OCI-LY1 (cell line): ENCODE measurements around the gene TLK2.
"Not testable (repeated sequence)": the region's sequence is repeated elsewhere in the genome, so short reads cannot be mapped to it uniquely, and the experiment has no call there.

Experiments
- H2AFZ ChIP-seq: fragments of 200-600 bp; sonication (generic), shearing (Covaris generic); 2 replicates; pipeline ENCODE4 v1.6.0; 2014; ENCODE audit warnings: antibody characterized with exemption, mild to moderate bottlenecking, low read length
- H3F3A ChIP-seq: fragments of 200-600 bp; sonication (generic), shearing (Covaris generic); 2 replicates; pipeline ENCODE4 v1.6.0; 2014; ENCODE audit warnings: mild to moderate bottlenecking, antibody characterized with exemption, low read length, moderate library complexity; ENCODE audit not compliant: insufficient read depth
- H3K27ac ChIP-seq: fragments of 200-600 bp; sonication (generic); 2 replicates; pipeline ENCODE4 v1.5.1; 2014; ENCODE audit warnings: low read length, mixed run types, mild to moderate bottlenecking, low read depth; ENCODE audit not compliant: poor library complexity, severe bottlenecking
- H3K27me3 ChIP-seq: fragments of 200-600 bp; sonication (generic); 2 replicates; pipeline ENCODE4 v1.6.0; 2014; ENCODE audit warnings: antibody characterized with exemption, mild to moderate bottlenecking, low read length, moderate library complexity; ENCODE audit not compliant: insufficient read depth
- H3K36me3 ChIP-seq: fragments of 200-600 bp; sonication (generic); 2 replicates; pipeline ENCODE4 v1.6.1; 2014; ENCODE audit warnings: mild to moderate bottlenecking, antibody characterized with exemption, low read length, moderate library complexity, mixed read lengths; ENCODE audit not compliant: insufficient read depth
- H3K4me1 ChIP-seq: fragments of 200-600 bp; sonication (generic); 2 replicates; pipeline ENCODE4 v1.5.1; 2014; ENCODE audit warnings: mild to moderate bottlenecking, low read length, moderate library complexity; ENCODE audit not compliant: insufficient read depth, severe bottlenecking
- H3K4me2 ChIP-seq: fragments of 200-600 bp; sonication (generic), shearing (Covaris generic); 2 replicates; pipeline ENCODE4 v1.6.1; 2014; ENCODE audit warnings: low read length
- H3K4me3 ChIP-seq: fragments of 200-600 bp; sonication (generic); 2 replicates; pipeline ENCODE4 v1.5.1; 2014; ENCODE audit warnings: low read length, low read depth, mild to moderate bottlenecking, mixed read lengths; ENCODE audit not compliant: poor library complexity, severe bottlenecking
- H3K79me2 ChIP-seq: fragments of 200-600 bp; shearing (Covaris generic); 2 replicates; pipeline ENCODE4 v1.6.1; 2016; ENCODE audit warnings: mixed run types, low read length, mixed read lengths; ENCODE audit not compliant: insufficient read depth
- H3K9ac ChIP-seq: fragments of 200-600 bp; sonication (generic), shearing (Covaris generic); 2 replicates; pipeline ENCODE4 v1.6.1; 2014; ENCODE audit warnings: mild to moderate bottlenecking, low read length, mixed read lengths
- H3K9me2 ChIP-seq: fragments of 200-600 bp; sonication (generic), shearing (Covaris generic); 2 replicates; pipeline ENCODE4 v1.6.1; 2014; ENCODE audit warnings: low read depth, mild to moderate bottlenecking, low read length, mixed read lengths
- H3K9me3 ChIP-seq: fragments of 200-600 bp; shearing (Covaris generic); 2 replicates; pipeline ENCODE4 v1.6.1; 2014; ENCODE audit warnings: low read length, mixed read lengths
- H4K20me1 ChIP-seq: fragments of 200-600 bp; sonication (generic), shearing (Covaris generic); 2 replicates; pipeline ENCODE4 v1.6.0; 2016; ENCODE audit warnings: mild to moderate bottlenecking, low read length; ENCODE audit not compliant: insufficient read depth
- EZH2 ChIP-seq: fragments of 200-600 bp; sonication (generic), shearing (Covaris generic); IDR thresholded peaks from 2 replicates; pipeline ENCODE4 v1.8.0; 2017; ENCODE audit warnings: borderline replicate concordance, mixed run types, mild to moderate bottlenecking, antibody characterized with exemption, low read length, moderate library complexity, mixed read lengths
- TF ChIP-seq, protein P1 (sequence below): fragments of 200-600 bp; sonication (generic), shearing (Covaris generic); IDR thresholded peaks from 2 replicates; pipeline ENCODE4 v1.5.1; 2017; ENCODE audit warnings: mild to moderate bottlenecking, antibody characterized with exemption, low read length, moderate library complexity, mixed read lengths

TLK2 gene

DNA sequence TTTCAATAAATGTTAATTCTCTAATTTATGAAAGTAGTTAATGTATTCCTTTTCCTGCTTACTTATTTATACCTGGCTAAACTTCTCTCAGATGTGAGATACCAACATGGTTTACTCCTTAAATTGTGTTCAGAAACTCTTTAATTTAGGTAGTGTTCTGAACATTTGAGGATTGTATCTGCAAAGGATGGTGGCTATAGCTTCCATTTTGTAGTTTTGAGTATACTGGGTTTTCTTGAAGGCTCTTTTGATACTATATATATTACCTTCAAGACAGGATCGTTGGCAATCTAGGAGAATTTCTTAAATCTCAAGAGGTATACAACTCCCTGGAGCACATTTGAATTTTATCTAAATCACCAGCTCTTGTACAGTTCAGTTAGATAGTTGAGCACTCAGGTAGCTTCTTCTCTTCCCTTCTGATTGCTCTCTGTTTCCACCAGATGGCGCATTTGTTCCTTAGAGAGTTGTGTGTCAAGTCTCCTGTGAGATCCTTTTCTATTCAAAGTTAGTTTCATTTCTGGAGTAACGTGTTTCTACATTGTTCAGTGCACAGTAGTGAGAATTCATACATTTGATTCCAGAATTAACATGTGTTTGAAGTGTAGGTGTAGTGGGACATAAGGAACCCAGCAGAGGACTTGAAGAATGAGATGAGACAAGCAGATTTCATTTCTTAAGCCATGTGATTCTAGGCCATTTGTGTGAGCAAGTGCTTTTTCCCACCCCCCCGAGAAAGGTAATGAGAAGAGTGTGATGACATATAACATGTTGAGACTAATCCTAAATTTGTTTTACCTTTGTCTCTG, 74.4 kb downstream of the TLK2 start:
- not testable (repeated sequence) for H3K4me2 ChIP-seq, H2AFZ ChIP-seq, H3K9ac ChIP-seq, H3K9me2 ChIP-seq, H3K27me3 ChIP-seq, H3K4me1 ChIP-seq, H3F3A ChIP-seq, H3K27ac ChIP-seq, H3K4me3 ChIP-seq, H3K79me2 ChIP-seq, H3K9me3 ChIP-seq, H4K20me1 ChIP-seq
- TF ChIP-seq, protein P1, sequence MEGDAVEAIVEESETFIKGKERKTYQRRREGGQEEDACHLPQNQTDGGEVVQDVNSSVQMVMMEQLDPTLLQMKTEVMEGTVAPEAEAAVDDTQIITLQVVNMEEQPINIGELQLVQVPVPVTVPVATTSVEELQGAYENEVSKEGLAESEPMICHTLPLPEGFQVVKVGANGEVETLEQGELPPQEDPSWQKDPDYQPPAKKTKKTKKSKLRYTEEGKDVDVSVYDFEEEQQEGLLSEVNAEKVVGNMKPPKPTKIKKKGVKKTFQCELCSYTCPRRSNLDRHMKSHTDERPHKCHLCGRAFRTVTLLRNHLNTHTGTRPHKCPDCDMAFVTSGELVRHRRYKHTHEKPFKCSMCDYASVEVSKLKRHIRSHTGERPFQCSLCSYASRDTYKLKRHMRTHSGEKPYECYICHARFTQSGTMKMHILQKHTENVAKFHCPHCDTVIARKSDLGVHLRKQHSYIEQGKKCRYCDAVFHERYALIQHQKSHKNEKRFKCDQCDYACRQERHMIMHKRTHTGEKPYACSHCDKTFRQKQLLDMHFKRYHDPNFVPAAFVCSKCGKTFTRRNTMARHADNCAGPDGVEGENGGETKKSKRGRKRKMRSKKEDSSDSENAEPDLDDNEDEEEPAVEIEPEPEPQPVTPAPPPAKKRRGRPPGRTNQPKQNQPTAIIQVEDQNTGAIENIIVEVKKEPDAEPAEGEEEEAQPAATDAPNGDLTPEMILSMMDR, result peak; percentile 40; the same call in 1 of the 2 replicates
- peaks cover 21% of the 10 kb centered on the region; the same call in 1 of the 2 replicates for H3K36me3 ChIP-seq

GRCh38 chr17:62557532-62557931, 78.9 kb downstream of the TLK2 start:
- not testable (repeated sequence) for H3F3A ChIP-seq, H3K79me2 ChIP-seq, H3K9me3 ChIP-seq, H3K27ac ChIP-seq, H3K4me1 ChIP-seq, H3K9ac ChIP-seq, H2AFZ ChIP-seq, H4K20me1 ChIP-seq, H3K27me3 ChIP-seq, H3K4me2 ChIP-seq, H3K9me2 ChIP-seq, H3K4me3 ChIP-seq
- H3K36me3 ChIP-seq, result peaks cover 43% of the 10 kb centered on the region

DNA sequence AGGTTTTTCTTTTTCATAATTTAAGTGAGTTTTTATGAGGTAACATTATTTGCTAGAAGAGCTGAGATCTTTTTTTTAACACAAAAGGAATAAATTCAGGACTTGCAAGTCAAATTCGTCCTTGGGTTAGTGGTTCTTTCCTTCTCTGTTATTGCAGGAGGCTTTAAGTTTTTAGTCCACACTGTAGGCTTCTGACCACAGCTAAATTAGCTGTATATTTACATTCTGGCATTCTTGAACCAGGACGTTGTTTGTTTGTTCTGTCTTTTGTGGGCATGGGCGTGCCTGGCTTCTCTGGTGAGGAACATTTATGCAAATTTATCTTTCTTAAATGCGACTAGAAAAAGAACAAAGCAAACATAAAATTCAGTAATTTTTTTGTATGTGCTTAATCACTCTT, 80.3 kb downstream of the TLK2 start:
- not testable (repeated sequence) for H3K27ac ChIP-seq, H3K27me3 ChIP-seq, H4K20me1 ChIP-seq, H3K4me3 ChIP-seq, H3K9me2 ChIP-seq, H3K9me3 ChIP-seq, H3F3A ChIP-seq, H2AFZ ChIP-seq, H3K4me1 ChIP-seq, H3K79me2 ChIP-seq, H3K9ac ChIP-seq, H3K4me2 ChIP-seq
- H3K36me3 ChIP-seq, result peaks cover 54% of the 10 kb centered on the region

DNA sequence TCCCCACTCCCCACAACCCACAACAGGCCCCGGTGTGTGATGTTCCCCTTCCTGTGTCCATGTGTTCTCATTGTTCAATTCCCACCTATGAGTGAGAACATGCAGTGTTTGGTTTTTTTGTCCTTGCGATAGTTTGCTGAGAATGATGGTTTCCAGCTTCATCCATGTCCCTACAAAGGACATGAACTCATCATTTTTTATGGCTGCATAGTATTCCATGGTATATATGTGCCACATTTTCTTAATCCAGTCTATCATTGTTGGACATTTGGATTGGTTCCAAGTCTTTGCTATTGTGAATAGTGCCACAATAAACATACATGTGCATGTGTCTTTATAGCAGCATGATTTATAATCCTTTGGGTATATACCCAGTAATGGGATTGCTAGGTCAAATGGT, 82.3 kb downstream of the TLK2 start:
- H3K27me3 ChIP-seq, H3K79me2 ChIP-seq, H3K27ac ChIP-seq, H3K9me2 ChIP-seq, H3K4me3 ChIP-seq, H3K4me2 ChIP-seq, H3K9ac ChIP-seq, H2AFZ ChIP-seq, H3K4me1 ChIP-seq, H4K20me1 ChIP-seq, H3K9me3 ChIP-seq, H3F3A ChIP-seq: not testable (repeated sequence)
- peaks cover 61% of the 10 kb centered on the region for H3K36me3 ChIP-seq

DNA sequence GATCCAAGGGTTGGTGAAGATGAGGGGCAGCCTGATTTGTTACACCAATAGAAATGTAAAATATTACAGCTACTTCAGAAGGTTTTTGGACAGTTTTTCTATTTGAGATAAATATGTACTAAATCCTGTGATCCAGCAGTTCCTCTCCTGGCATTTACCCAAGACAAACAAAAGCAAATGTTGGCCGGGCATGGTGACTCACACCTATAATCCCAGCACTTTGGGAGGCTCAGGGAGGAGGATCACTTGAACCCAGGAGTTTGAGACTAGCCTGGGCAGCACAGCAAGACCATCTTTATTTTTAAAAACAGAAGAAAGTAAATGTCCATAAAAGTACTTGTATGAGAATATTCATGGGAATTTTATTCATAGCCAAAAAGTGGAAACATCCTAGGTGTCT, 84.0 kb downstream of the TLK2 start:
- Histone ChIP-seq H3K9ac (no peak overlapping the region), H4K20me1 (no peaks in the 10 kb centered on the region), H3K79me2 (no peaks in the 10 kb centered on the region), H3K9me3 (no peaks in the 10 kb centered on the region), H3F3A (no peaks in the 10 kb centered on the region), H2AFZ (no peak overlapping the region), H3K27me3 (no peaks in the 10 kb centered on the region), H3K9me2 (no peaks in the 10 kb centered on the region), H3K27ac (no peak overlapping the region), H3K4me2 (no peak overlapping the region), H3K4me3 (no peak overlapping the region), H3K36me3 (peaks cover 70% of the 10 kb centered on the region), H3K4me1 (no peaks in the 10 kb centered on the region)
- TF ChIP-seq EZH2, result no peak
- TF ChIP-seq, protein P1, result no peak
